Small intestine (tissue), 7 donors: ENCODE data around the gene NAT14. TPM values are rescaled to one million over a fixed set of nuclear protein-coding genes. Genes with fewer than 3 reads are reported as not detected.
"Not testable (repeated sequence)": the region's sequence is repeated elsewhere in the genome, so short reads cannot be mapped to it uniquely, and the experiment has no call there.

Experiments used
- DNase-seq, 2 donors: peaks; one replicate each; pipeline versions ENCODE4 v3.0.0 to v3.0.0-alpha.2; 2013
- FAIRE-seq: peaks from 2 replicates; lab custom pipeline; 2012; peaks lifted over from hg19 to GRCh38; lab: Jason Lieb, UNC
- H3K27ac ChIP-seq, 3 donors: one replicate each; pipeline ENCODE4 v1.5.1; 2013; ENCODE audit warnings: low read length in 2 of 3, mild to moderate bottlenecking in 2 of 3, control low read depth in 1 of 3, inconsistent platforms in 1 of 3, low read depth in 1 of 3, moderate library complexity in 1 of 3
- H3K27me3 ChIP-seq, 3 donors: one replicate each; pipeline ENCODE4 v1.6.1; 2013; ENCODE audit warnings: low read length in 3 of 3, inconsistent platforms in 1 of 3; ENCODE audit not compliant: control insufficient read depth in 3 of 3, insufficient read depth in 3 of 3
- H3K36me3 ChIP-seq, 3 donors: one replicate each; pipeline ENCODE4 v1.6.1; 2013; ENCODE audit warnings: low read length in 3 of 3, inconsistent platforms in 1 of 3, low read depth in 1 of 3, mild to moderate bottlenecking in 1 of 3, moderate library complexity in 1 of 3; ENCODE audit not compliant: control insufficient read depth in 3 of 3, insufficient read depth in 2 of 3
- H3K4me1 ChIP-seq, 3 donors: one replicate each; pipeline ENCODE4 v1.6.1; 2013; ENCODE audit warnings: low read length in 2 of 3, inconsistent platforms in 1 of 3, low read depth in 1 of 3, mild to moderate bottlenecking in 1 of 3, moderate library complexity in 1 of 3; ENCODE audit not compliant: control insufficient read depth in 3 of 3, insufficient read depth in 2 of 3
- H3K4me3 ChIP-seq, 3 donors: one replicate each; pipeline ENCODE4 v1.5.1; 2013; ENCODE audit warnings: low read length in 3 of 3, control low read depth in 1 of 3, inconsistent platforms in 1 of 3, low read depth in 1 of 3, mild to moderate bottlenecking in 1 of 3, moderate library complexity in 1 of 3
- H3K9me3 ChIP-seq, 2 donors: one replicate each; pipeline ENCODE4 v1.6.1; 2013; ENCODE audit warnings: low read depth in 1 of 2, low read length in 1 of 2; ENCODE audit not compliant: control insufficient read depth in 2 of 2, insufficient read depth in 1 of 2
- WGBS, 3 donors: extraction: QIAGEN DNeasy Blood & Tissue Kit; methylation state at CpG; one replicate each; pipeline ENCODE4 v1.1.7; 2013; 5-methylcytosine and 5-hydroxymethylcytosine counted together
- polyA plus RNA-seq, 4 donors: library from polyadenylated mRNA; stranded (reverse) in 3 of 4; unstranded in 1 of 4; fragments of 200-250 nt in 3 of 4; fragments of 120-200 nt in 1 of 4; gene quantifications; one replicate each; pipeline versions ENCODE4 v1.2.1 to v1.2.3, GENCODE V29; 2013
- donor health status: healthy with polysubstance abuse.
- donor health status: control.
- donor health status: control.
- donor health status: Bipolar disorder and iron deficiency.
- donor health status: healthy.

Gene NAT14
- polyA plus RNA-seq, 4 donors: 5.8 to 10.2 (median 7.8) TPM

GRCh38 chr19:55491546-55492360 lies 6.8 kb downstream of the NAT14 start:
- FAIRE-seq: no peak
- H3K27me3 ChIP-seq: peaks cover 0 to 51% (median 0%) of the 10 kb centered on the region in 3 donors
- H3K27ac ChIP-seq: no peak overlapping the region

GRCh38 chr19:55492362-55492944 lies 7.5 kb downstream of the NAT14 start:
- FAIRE-seq (no peak), DNase-seq (no peak)
- H3K27ac ChIP-seq: no peak overlapping the region
- no peaks in the 10 kb centered on the region for H3K9me3 ChIP-seq
- H3K4me1 ChIP-seq: peaks cover 0 to 5% (median 3%) of the 10 kb centered on the region in 3 donors
- no peak overlapping the region for H3K4me3 ChIP-seq
- H3K27me3 ChIP-seq: peaks cover 0 to 51% (median 0%) of the 10 kb centered on the region in 3 donors
- 15 to 43% (median 29%) methylated on average over 12 of the region's 12 CpGs for WGBS, 3 donors
- H3K36me3 ChIP-seq: no peaks in the 10 kb centered on the region

More at GRCh38 chr19:55491546-55492360, 6.8 kb downstream of the NAT14 start:
- H3K4me1 ChIP-seq: peaks cover 0 to 12% (median 3%) of the 10 kb centered on the region in 3 donors
- WGBS, 3 donors: 39 to 67% (median 53%) methylated on average over 19 to 24 of the region's 24 CpGs
- DNase-seq: no peak
- no peaks in the 10 kb centered on the region for H3K9me3 ChIP-seq
- H3K4me3 ChIP-seq: no peak overlapping the region
- H3K36me3 ChIP-seq: no peaks in the 10 kb centered on the region

- Histone ChIP-seq H3K4me3 (no peak overlapping the region), H3K27me3 (peaks cover 0 to 46% (median 0%) of the 10 kb centered on the region in 3 donors), H3K27ac (peak overlapping the region in 1 of 3 donors; percentile 56), H3K4me1 (no peaks in the 10 kb centered on the region), H3K9me3 (no peaks in the 10 kb centered on the region), H3K36me3 (no peaks in the 10 kb centered on the region)
- no peak for FAIRE-seq
- no peak for DNase-seq
- 52 to 65% (median 61%) methylated on average over 18 of the region's 18 CpGs for WGBS, 3 donors
These were observed 8.2 kb downstream of the NAT14 start for GRCh38 chr19:55493052-55493644.

- Histone ChIP-seq H3K36me3 (no peaks in the 10 kb centered on the region), H3K27me3 (peaks cover 0 to 42% (median 0%) of the 10 kb centered on the region in 3 donors), H3K27ac (peak overlapping the region in 1 of 3 donors; percentile 59), H3K9me3 (no peaks in the 10 kb centered on the region), H3K4me1 (no peaks in the 10 kb centered on the region), H3K4me3 (no peak overlapping the region)
- FAIRE-seq (no peak), DNase-seq (no peak)
- 52 to 63% (median 53%) methylated on average over 25 to 38 of the region's 38 CpGs for WGBS, 3 donors
These were observed 8.7 kb downstream of the NAT14 start for GRCh38 chr19:55493645-55494171.

GRCh38 chr19:55494172-55494761 lies 9.3 kb downstream of the NAT14 start:
- DNase-seq: no peak
- Histone ChIP-seq H3K9me3 (no peaks in the 10 kb centered on the region), H3K27ac (peak overlapping the region in 1 of 3 donors; percentile 59), H3K4me1 (no peaks in the 10 kb centered on the region), H3K36me3 (no peaks in the 10 kb centered on the region), H3K27me3 (peaks cover 0 to 39% (median 0%) of the 10 kb centered on the region in 3 donors), H3K4me3 (no peak overlapping the region)
- 38 to 43% (median 41%) methylated on average over 19 to 22 of the region's 22 CpGs for WGBS, 3 donors
- no peak for FAIRE-seq

GRCh38 chr19:55495646-55496349 lies 10.8 kb downstream of the NAT14 start:
- Histone ChIP-seq H3K4me1 (no peaks in the 10 kb centered on the region), H3K27me3 (peaks cover 0 to 29% (median 0%) of the 10 kb centered on the region in 3 donors), H3K27ac (no peak overlapping the region), H3K36me3 (no peaks in the 10 kb centered on the region), H3K9me3 (no peaks in the 10 kb centered on the region), H3K4me3 (no peak overlapping the region)
- 65 to 84% (median 75%) methylated on average over 11 of the region's 11 CpGs for WGBS, 3 donors
- FAIRE-seq: no peak
- DNase-seq: no peak

GRCh38 chr19:55496820-55497219 lies 11.8 kb downstream of the NAT14 start:
- not testable (repeated sequence) for H3K27ac ChIP-seq, DNase-seq, H3K4me1 ChIP-seq, H3K36me3 ChIP-seq, H3K4me3 ChIP-seq, H3K9me3 ChIP-seq, FAIRE-seq
- H3K27me3 ChIP-seq: peaks cover 0 to 19% (median 0%) of the 10 kb centered on the region in 3 donors
- 75 to 82% (median 79%) methylated on average over 10 of the region's 10 CpGs for WGBS, 3 donors
